CD14-positive monocyte (primary cell): Measurements from ENCODE around the gene MIA. TPM values are rescaled to one million over a fixed set of nuclear protein-coding genes. Genes with fewer than 3 reads are reported as not detected.

ENCODE experiments used
- DNase-seq, 3 donors: peaks; one replicate each; pipeline ENCODE4 v3.0.0-alpha.2; 2011 to 2022
- H2AFZ ChIP-seq: 2 replicates; pipeline ENCODE4 v1.6.0; 2012; ENCODE audit warnings: mild to moderate bottlenecking, low read depth, low read length, inconsistent platforms; ENCODE audit not compliant: insufficient read depth, poor library complexity, severe bottlenecking
- H3K27ac ChIP-seq, 2 donors: 1 replicate in 1 of 2; 2 replicates in 1 of 2; pipeline ENCODE4 v1.5.1; 2012 to 2013; ENCODE audit warnings: low read length in 2 of 2, control low read depth in 1 of 2, inconsistent platforms in 1 of 2, low read depth in 1 of 2, mild to moderate bottlenecking in 1 of 2
- H3K27me3 ChIP-seq, 2 donors: one replicate each; pipeline versions ENCODE4 v1.6.0 to v1.6.1; 2011 to 2013; ENCODE audit warnings: low read length in 2 of 2; ENCODE audit not compliant: control insufficient read depth in 2 of 2, insufficient read depth in 2 of 2
- H3K36me3 ChIP-seq, 2 donors: replicated peaks in 1 of 2; 1 replicate in 1 of 2; 2 replicates in 1 of 2; pipeline versions ENCODE4 v1.5.1 to v1.6.1; 2012 to 2013; ENCODE audit warnings: low read length in 2 of 2, control low read depth in 1 of 2, inconsistent platforms in 1 of 2, mild to moderate bottlenecking in 1 of 2; ENCODE audit not compliant: insufficient read depth in 2 of 2, control insufficient read depth in 1 of 2
- H3K4me1 ChIP-seq, 2 donors: 1 replicate in 1 of 2; 2 replicates in 1 of 2; pipeline versions ENCODE4 v1.5.1 to v1.6.1; 2012 to 2013; ENCODE audit warnings: low read length in 2 of 2, control low read depth in 1 of 2, inconsistent platforms in 1 of 2, mild to moderate bottlenecking in 1 of 2, moderate library complexity in 1 of 2; ENCODE audit not compliant: insufficient read depth in 2 of 2, control insufficient read depth in 1 of 2
- H3K4me2 ChIP-seq: replicated peaks from 2 replicates; pipeline ENCODE3; 2012; ENCODE audit warnings: low read length, moderate library complexity, mild to moderate bottlenecking; ENCODE audit not compliant: poor library complexity, severe bottlenecking; ENCODE audit errors: extremely low read depth
- H3K4me3 ChIP-seq, 3 experiments: fragments of 200-600 bp in 1 of 3; sonication (generic) in 1 of 3; replicated peaks in 1 of 3; 1 replicate in 2 of 3; 2 replicates in 1 of 3; pipeline ENCODE4 v1.5.1; 2011 to 2013; ENCODE audit warnings: low read length in 3 of 3, mild to moderate bottlenecking in 3 of 3, control low read depth in 2 of 3, low read depth in 2 of 3, inconsistent platforms in 1 of 3, moderate library complexity in 1 of 3
- H3K79me2 ChIP-seq: 2 replicates; pipeline ENCODE4 v1.6.0; 2012; ENCODE audit warnings: mild to moderate bottlenecking, control low read depth, inconsistent platforms, low read length, moderate library complexity; ENCODE audit not compliant: insufficient read depth
- H3K9ac ChIP-seq: 2 replicates; pipeline ENCODE4 v1.6.0; 2017; ENCODE audit warnings: low read length, mild to moderate bottlenecking; ENCODE audit not compliant: insufficient read depth, poor library complexity, severe bottlenecking
- H3K9me3 ChIP-seq, 2 donors: replicated peaks in 1 of 2; 1 replicate in 1 of 2; 2 replicates in 1 of 2; pipeline versions ENCODE4 v1.5.1 to v1.6.1; 2012 to 2013; ENCODE audit warnings: low read length in 2 of 2, control low read depth in 1 of 2; ENCODE audit not compliant: control insufficient read depth in 1 of 2, insufficient read depth in 1 of 2
- H4K20me1 ChIP-seq: 2 replicates; pipeline ENCODE4 v1.6.0; 2012; ENCODE audit warnings: mild to moderate bottlenecking, low read length, control low read depth, moderate library complexity; ENCODE audit not compliant: insufficient read depth
- H3K27ac Mint-ChIP-seq, 7 donors: one replicate each; pipeline ENCODE4 v1.8.0; 2020; ENCODE audit warnings: mild to moderate bottlenecking in 7 of 7, mixed read lengths in 7 of 7, moderate library complexity in 6 of 7, inconsistent platforms in 2 of 7
- H3K27me3 Mint-ChIP-seq, 3 donors: one replicate each; pipeline ENCODE4 v1.8.0; 2021 to 2022; ENCODE audit warnings: low read depth in 3 of 3, mild to moderate bottlenecking in 3 of 3, mixed read lengths in 3 of 3, moderate library complexity in 3 of 3, inconsistent platforms in 1 of 3
- H3K36me3 Mint-ChIP-seq, 2 donors: one replicate each; pipeline ENCODE4 v1.8.0; 2020; ENCODE audit warnings: mixed read lengths in 2 of 2, inconsistent platforms in 1 of 2, mild to moderate bottlenecking in 1 of 2
- H3K4me1 Mint-ChIP-seq: one replicate; pipeline ENCODE4 v1.8.0; 2020; ENCODE audit warnings: mild to moderate bottlenecking, mixed read lengths
- H3K4me3 Mint-ChIP-seq, 2 donors: one replicate each; pipeline ENCODE4 v1.8.0; 2020; ENCODE audit warnings: mild to moderate bottlenecking in 2 of 2, mixed read lengths in 2 of 2, moderate library complexity in 1 of 2
- H3K9me3 Mint-ChIP-seq, 7 donors: one replicate each; pipeline ENCODE4 v1.8.0; 2020 to 2022; ENCODE audit warnings: mixed read lengths in 7 of 7, mild to moderate bottlenecking in 6 of 7, moderate library complexity in 6 of 7, inconsistent platforms in 2 of 7
- WGBS: methylation state at CpG from one replicate; pipeline ENCODE4 v1.1.5; 2013; ENCODE audit warnings: missing lambda C conversion rate; ENCODE audit not compliant: insufficient coverage; 5-methylcytosine and 5-hydroxymethylcytosine counted together
- intact Hi-C, 2 donors: fragments of 100-400 bp; cut with micrococcal nuclease; formaldehyde crosslinking; loops; one replicate each; pipeline versions ENCODE4 v1.15.0 to v1.15.1; 2023
- polyA plus RNA-seq, 3 donors: library from polyadenylated mRNA; depleted of rRNA in 1 of 3; unstranded in 2 of 3; stranded (reverse) in 1 of 3; fragments of 300-500 nt in 2 of 3; fragments of >200 nt in 1 of 3; fragmentation: Illumina TruSeq in 2 of 3; gene quantifications; 1 replicate in 2 of 3; 2 replicates in 1 of 3; pipeline ENCODE4 v1.2.3, GENCODE V29; 2012 to 2021
- TF ChIP-seq, protein P1 (sequence below): fragments of 200-600 bp; IDR thresholded peaks from one replicate; pipeline ENCODE4 v1.8.0; 2022; ENCODE audit warnings: antibody characterized with exemption, mild to moderate bottlenecking

MIA gene
- polyA plus RNA-seq, 3 donors = 0.47 TPM; not detected in 2

DNA sequence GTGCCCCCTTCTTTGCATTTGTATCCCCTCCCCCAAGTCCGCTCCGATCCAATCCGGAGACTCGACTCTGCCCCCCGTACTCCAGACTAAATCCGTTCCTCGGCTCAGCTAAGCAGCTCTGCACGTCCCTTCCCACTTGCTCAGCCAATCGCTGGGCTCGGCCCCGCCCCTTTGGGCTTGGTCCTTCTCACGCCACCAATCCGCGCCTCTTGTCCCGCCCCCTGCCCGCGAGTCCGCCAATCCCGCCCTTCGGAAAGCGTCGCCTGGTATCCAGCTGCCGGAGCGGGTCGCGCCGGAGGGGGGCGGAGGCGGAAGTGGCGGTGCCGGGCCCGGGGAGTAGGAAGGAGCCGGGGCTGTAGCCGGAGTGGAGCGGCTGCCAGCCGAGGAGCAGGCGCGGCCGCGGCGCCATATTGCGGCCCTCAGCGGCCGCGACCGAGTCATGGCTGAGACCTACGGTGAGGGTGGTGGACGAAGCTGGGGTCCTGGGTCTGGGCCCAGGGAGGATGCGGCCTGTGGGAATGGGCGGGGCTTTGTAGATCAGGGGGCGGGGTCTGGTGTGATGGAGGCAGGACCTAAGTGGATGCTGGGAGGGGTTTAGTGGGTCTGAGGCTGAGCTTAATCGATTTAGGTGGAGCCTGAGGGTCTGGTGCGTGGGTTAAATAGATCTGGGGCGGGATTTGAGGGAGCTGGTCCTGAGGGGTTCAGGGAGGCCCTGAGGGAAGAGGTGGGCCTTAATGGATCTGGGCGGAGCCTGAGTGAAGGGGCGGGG is 2.8 kb downstream of the MIA start, which contains the start of gene RAB4B:
Gene RAB4B (plus strand): TSS at position 311 of the 769 bp plus-strand sequence. CDS start 129 bp downstream, at position 440.
- H3K9me3 Mint-ChIP-seq = peaks cover 0 to 1% (median 0%) of the 10 kb centered on the region in 7 donors
- H3K4me1 ChIP-seq = peaks cover 19 to 24% of the 10 kb centered on the region in 2 donors
- H3K27ac Mint-ChIP-seq = peak within 1 kb of the TSS; percentile 97 to 100 (median 99)
- H3K79me2 ChIP-seq = peaks cover 21% of the 10 kb centered on the region
- peak within 1 kb of the TSS; percentile 78 for H3K9ac ChIP-seq
- H3K9me3 ChIP-seq = no peaks in the 10 kb centered on the region
- H4K20me1 ChIP-seq = peaks cover 25% of the 10 kb centered on the region
- H3K36me3 Mint-ChIP-seq = peaks cover 24 to 36% of the 10 kb centered on the region in 2 donors
- H3K4me1 Mint-ChIP-seq = peaks cover 33% of the 10 kb centered on the region
- peak within 1 kb of the TSS; percentile 69 to 89 (median 85) for H3K4me3 ChIP-seq
- H3K36me3 ChIP-seq = peaks cover 3 to 22% of the 10 kb centered on the region in 2 donors
- under 1% methylated on average over 54 of the region's 56 CpGs for WGBS
- peak within 1 kb of the TSS; percentile 79 for H2AFZ ChIP-seq
- DNase-seq = peak; percentile 99 to 100 (median 99)
- intact Hi-C loops = loop anchor here in 1 of 2 donors (1.0 to 5.0 kb wide), 4 partner anchors 20 to 63 kb away; partner anchors contain the start of gene SNRPA
- H3K27me3 ChIP-seq = no peaks in the 10 kb centered on the region
- TF ChIP-seq, protein P1, sequence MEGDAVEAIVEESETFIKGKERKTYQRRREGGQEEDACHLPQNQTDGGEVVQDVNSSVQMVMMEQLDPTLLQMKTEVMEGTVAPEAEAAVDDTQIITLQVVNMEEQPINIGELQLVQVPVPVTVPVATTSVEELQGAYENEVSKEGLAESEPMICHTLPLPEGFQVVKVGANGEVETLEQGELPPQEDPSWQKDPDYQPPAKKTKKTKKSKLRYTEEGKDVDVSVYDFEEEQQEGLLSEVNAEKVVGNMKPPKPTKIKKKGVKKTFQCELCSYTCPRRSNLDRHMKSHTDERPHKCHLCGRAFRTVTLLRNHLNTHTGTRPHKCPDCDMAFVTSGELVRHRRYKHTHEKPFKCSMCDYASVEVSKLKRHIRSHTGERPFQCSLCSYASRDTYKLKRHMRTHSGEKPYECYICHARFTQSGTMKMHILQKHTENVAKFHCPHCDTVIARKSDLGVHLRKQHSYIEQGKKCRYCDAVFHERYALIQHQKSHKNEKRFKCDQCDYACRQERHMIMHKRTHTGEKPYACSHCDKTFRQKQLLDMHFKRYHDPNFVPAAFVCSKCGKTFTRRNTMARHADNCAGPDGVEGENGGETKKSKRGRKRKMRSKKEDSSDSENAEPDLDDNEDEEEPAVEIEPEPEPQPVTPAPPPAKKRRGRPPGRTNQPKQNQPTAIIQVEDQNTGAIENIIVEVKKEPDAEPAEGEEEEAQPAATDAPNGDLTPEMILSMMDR = no peak
- H3K4me2 ChIP-seq = peak within 1 kb of the TSS; percentile 93
- H3K27ac ChIP-seq = peak within 1 kb of the TSS; percentile 95 to 97
- peak within 1 kb of the TSS; percentile 94 to 97 for H3K4me3 Mint-ChIP-seq
- peaks cover 0 to 1% (median 0%) of the 10 kb centered on the region in 3 donors for H3K27me3 Mint-ChIP-seq

DNA sequence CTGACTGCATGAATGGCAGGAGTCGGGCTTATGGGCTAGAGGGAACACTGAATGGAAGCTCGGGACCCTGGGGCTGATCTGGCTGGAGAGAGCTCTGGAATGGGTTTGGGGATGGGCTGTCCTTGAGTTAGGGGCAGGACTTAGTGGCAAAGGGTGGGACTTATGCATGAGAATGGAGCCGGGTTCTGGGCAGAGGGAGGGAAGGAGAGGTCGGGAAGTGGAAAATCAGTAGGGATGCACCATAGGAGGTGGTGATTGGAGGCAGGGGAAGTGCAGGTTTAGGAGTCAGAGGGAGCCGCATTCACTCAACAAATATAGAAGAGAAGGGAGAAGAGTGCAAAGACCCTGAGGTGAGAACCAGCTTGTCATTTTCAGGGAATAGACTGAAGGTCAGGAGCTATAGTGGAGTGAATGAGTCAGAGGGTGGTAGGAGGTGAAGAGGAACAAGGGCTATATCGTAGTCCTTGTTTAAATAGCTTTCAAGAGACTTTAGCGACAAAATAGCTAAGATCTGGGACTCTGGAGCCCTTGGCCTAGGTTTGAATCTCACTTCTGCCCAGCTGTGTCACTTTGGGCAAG is 3.5 kb downstream of the MIA start:
- peak overlapping the region; percentile 97 to 100 (median 99) for H3K27ac Mint-ChIP-seq
- Histone ChIP-seq H3K4me2 (peak overlapping the region; percentile 93), H4K20me1 (peaks cover 25% of the 10 kb centered on the region), H3K4me1 (peaks cover 19 to 24% of the 10 kb centered on the region in 2 donors), H3K36me3 (peaks cover 4 to 28% of the 10 kb centered on the region in 2 donors), H3K9me3 (no peaks in the 10 kb centered on the region), H3K27ac (peak overlapping the region; percentile 95 to 97), H3K4me3 (peak overlapping the region; percentile 69 to 89 (median 85)), H3K9ac (peak overlapping the region; percentile 78), H2AFZ (peak overlapping the region; percentile 79), H3K27me3 (no peaks in the 10 kb centered on the region), H3K79me2 (peaks cover 21% of the 10 kb centered on the region)
- peaks cover 0 to 4% (median 0%) of the 10 kb centered on the region in 3 donors for H3K27me3 Mint-ChIP-seq
- DNase-seq = peak in 2 of 3 donors; percentile 19 to 48
- TF ChIP-seq, protein P1 = no peak
- peak overlapping the region; percentile 94 to 97 for H3K4me3 Mint-ChIP-seq
- WGBS = 15% methylated on average over 7 of the region's 7 CpGs
- H3K36me3 Mint-ChIP-seq = peaks cover 29 to 43% of the 10 kb centered on the region in 2 donors
- H3K9me3 Mint-ChIP-seq = peaks cover 0 to 1% (median 0%) of the 10 kb centered on the region in 7 donors
- H3K4me1 Mint-ChIP-seq = peaks cover 33% of the 10 kb centered on the region
- intact Hi-C loops = loop anchor here in 1 of 2 donors (1.0 to 5.0 kb wide), 3 partner anchors 20 to 34 kb away; partner anchors contain the start of gene SNRPA
